Mesenteric fat pad (tissue), 1 donor: Measurements from ENCODE around the gene ETV2. TPM values are rescaled to one million over a fixed set of nuclear protein-coding genes. Genes with fewer than 3 reads are reported as not detected.

Source experiments
- total RNA-seq: library from RNA; stranded (reverse); fragmentation: NEBNext Ultra II Directional; extraction: Animal tissue kit (Norgen Biotek cat#: 25700); gene quantifications from one replicate; pipeline ENCODE4 v1.2.1, GENCODE V29; 2021
- donor health status: DM: yes; HTN: yes; CAD: no.

Gene ETV2
- total RNA-seq, 1 donor from 2014 or later, result 0.74 TPM

Other genes with a start within 250 kb of the ETV2 start
- gene FFAR2, start 193.5 kb upstream of the ETV2 start, total RNA-seq, result 2.4 TPM
- not detected for gene KRTDAP, start 151.3 kb upstream of the ETV2 start, total RNA-seq
- gene DMKN, start 128.1 kb upstream of the ETV2 start, total RNA-seq, result 3.1 TPM
- gene SBSN, start 113.4 kb upstream of the ETV2 start, total RNA-seq, result not detected
- gene GAPDHS, start 108.3 kb upstream of the ETV2 start, total RNA-seq, result not detected
- gene TMEM147, start 96.1 kb upstream of the ETV2 start, total RNA-seq, result 86.8 TPM
- not detected for gene ATP4A, start 78.1 kb upstream of the ETV2 start, total RNA-seq
- not detected for gene PMIS2, start 55.6 kb upstream of the ETV2 start, total RNA-seq
- gene HAUS5, start 29.0 kb upstream of the ETV2 start, total RNA-seq, result 6.4 TPM
- 63.9 TPM for gene RBM42, start 12.7 kb upstream of the ETV2 start, total RNA-seq
- gene COX6B1, start 6.6 kb downstream of the ETV2 start, total RNA-seq, result 362 TPM
- gene UPK1A, start 24.8 kb downstream of the ETV2 start, total RNA-seq, result 0.45 TPM
- not detected for gene ZBTB32, start 62.8 kb downstream of the ETV2 start, total RNA-seq
- gene KMT2B, start 76.3 kb downstream of the ETV2 start, total RNA-seq, result 33.5 TPM
- gene IGFLR1, start 100.7 kb downstream of the ETV2 start, total RNA-seq, result 10.8 TPM
- 12.8 TPM for gene U2AF1L4, start 103.7 kb downstream of the ETV2 start, total RNA-seq
- gene PSENEN, start 103.9 kb downstream of the ETV2 start, total RNA-seq, result 66.8 TPM
- 12.9 TPM for gene LIN37, start 106.8 kb downstream of the ETV2 start, total RNA-seq
- 506 TPM for gene HSPB6, start 115.3 kb downstream of the ETV2 start, total RNA-seq
- gene PROSER3, start 116.4 kb downstream of the ETV2 start, total RNA-seq, result 16.6 TPM
- gene ARHGAP33, start 133.8 kb downstream of the ETV2 start, total RNA-seq, result 2.7 TPM
- gene PRODH2, start 171.1 kb downstream of the ETV2 start, total RNA-seq, result not detected
- not detected for gene NPHS1, start 210.8 kb downstream of the ETV2 start, total RNA-seq
- not detected for gene KIRREL2, start 215.2 kb downstream of the ETV2 start, total RNA-seq
- gene APLP1, start 226.8 kb downstream of the ETV2 start, total RNA-seq, result 3.5 TPM